Measurements from ENCODE around the gene ADD2.

GRCh38 chr2:70651727-70652126 is 116.3 kb downstream of the ADD2 start:
- TF ChIP-seq EZH2 (IDR thresholded peaks at IDR 0.05; ENCODE audit: insufficient read depth, poor library complexity, severe bottlenecking) (no peak), EZH2phosphoT487 (IDR thresholded peaks at IDR 0.05; ENCODE audit: insufficient read depth, low read depth) (no peak)

All from GM23248 (cell line).